ENCODE results near the gene GALNT18.

The GALNT18 gene

DNA sequence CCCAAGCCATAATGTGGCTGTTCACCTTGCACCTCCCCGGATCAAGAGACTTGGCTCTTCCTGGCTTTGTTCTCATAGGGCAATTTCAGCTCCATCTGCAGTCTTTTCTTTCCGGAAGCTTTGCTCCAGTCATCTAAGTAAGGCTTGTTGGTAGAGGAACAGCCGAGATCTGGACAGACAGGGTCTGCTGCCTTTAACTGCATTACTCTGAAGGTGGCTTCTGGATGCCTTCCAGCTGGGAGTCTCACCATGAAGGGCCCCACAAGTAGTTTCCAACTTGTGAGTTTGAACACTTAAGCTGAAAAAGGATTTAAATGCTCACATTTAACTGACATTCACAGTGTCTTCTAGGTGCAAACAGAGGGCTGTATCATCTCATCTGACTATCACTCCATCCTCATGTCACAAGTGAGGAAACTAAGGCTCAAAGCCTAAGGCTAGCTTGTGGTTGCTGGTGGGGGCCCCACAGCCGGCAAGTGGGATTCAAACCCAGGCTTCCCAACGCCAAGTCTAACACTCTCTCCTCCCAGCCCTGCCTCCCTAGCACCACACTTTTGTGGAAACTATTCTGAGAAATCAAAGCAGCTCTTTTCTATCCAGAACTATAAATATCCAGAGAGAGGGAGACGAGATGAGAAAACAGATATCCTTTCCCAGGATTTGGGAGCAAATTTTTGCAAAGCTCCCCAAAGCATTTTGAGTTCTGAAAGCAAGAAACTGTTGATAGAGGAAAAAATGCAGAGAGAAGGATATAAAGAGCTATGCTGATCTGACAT lies 58.4 kb downstream of the GALNT18 start:
- DNase-seq (ENCODE audit: low read depth) = no peak

- no peak for DNase-seq (ENCODE audit: low read depth)
These were observed 59.8 kb downstream of the GALNT18 start for GRCh38 chr11:11561991-11562390.

GRCh38 chr11:11558826-11559225 lies 63.0 kb downstream of the GALNT18 start:
- DNase-seq (ENCODE audit: low read depth) = no peak

GRCh38 chr11:11558396-11558795 lies 63.4 kb downstream of the GALNT18 start:
- DNase-seq (ENCODE audit: low read depth) = no peak

DNA sequence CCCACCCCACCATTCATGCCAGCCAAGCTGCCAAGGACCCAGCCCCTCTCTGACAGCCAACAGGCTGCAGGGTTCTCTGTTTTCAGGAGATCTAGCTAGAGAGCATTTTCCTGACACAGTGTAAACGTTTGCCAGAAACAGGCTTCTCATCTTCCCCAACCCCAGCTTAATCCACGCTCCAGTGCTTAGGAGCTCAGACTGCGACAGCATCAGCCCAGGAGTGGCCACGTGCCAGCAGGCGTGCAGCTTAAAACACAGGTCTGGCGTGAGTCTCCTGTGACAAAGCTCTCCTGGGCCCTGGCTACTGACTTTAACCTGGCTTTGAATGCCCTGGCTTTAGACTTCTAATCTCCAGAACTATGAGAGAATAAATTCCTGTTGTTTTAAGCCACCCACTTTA lies 66.6 kb downstream of the GALNT18 start:
- DNase-seq (ENCODE audit: low read depth) = no peak

GRCh38 chr11:11553573-11553972 lies 68.2 kb downstream of the GALNT18 start:
- no peak for DNase-seq (ENCODE audit: low read depth)

GRCh38 chr11:11552529-11553087 lies 69.2 kb downstream of the GALNT18 start:
- no peak for DNase-seq (ENCODE audit: low read depth)

DNA sequence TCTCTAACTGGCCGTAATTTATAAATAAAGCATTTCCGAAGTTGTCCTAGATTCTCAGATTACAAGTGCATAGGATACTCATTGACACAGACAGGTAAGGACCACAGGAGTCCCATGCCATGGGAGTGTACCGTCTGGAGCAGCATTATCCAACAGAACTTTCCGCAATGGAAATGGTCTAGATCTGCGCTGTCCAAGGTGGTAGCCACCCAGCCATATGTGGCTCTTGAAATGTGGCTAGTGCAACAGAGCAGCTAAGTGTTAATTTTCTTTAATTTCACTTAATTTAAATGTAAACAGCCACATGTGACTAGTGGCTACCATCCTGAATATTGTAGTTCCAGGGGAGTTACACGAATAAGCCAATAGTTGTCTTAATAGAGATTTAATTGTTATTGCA lies 71.3 kb downstream of the GALNT18 start:
- DNase-seq (ENCODE audit: low read depth) = no peak

DNA sequence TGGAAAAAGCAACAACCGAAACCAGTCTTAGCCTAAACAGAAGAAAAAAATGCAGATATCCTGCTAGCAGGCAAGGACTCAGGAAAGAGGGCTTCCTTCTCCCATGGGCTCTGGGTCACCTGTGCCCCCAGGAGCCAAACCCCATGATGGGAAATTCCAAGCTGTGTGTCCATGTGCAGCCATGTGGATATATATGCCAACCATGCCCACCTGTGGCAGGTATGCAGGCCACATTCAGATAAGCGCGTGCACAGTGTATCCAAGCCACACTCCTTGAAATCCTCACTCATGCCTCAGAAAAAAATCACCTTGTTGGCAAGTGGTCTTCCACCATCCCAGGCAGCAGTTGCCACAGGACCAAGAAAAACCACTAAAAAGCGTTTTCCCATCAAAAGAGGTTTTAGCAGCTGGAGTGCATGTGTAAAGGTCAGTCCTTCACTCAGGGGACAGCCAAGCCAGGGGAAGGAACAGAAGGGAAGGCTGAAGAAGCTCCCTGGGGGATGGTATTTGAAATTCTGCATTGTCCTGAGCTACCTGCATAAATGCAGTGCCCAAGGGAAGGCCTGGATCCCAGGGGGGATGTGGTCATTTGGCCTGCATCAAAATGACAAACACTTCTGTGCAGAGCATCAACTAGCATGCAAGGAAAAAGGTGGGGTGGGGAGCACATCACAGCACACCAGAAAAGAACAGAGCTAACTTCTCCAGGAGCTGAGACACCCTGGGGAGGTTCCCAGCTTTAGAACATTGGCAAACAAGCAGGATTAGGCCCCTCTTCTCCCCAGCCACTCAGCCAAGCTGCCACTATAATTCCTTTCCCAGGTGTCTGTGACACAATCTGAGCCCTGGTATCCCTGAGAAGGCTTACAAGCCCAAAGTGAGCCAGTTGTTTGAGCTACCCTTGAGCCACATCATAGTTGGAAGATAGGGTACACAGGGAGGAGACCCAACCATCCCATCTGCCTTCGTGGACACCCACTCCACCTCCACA lies 76.2 kb downstream of the GALNT18 start:
- DNase-seq (ENCODE audit: low read depth) = no peak

DNA sequence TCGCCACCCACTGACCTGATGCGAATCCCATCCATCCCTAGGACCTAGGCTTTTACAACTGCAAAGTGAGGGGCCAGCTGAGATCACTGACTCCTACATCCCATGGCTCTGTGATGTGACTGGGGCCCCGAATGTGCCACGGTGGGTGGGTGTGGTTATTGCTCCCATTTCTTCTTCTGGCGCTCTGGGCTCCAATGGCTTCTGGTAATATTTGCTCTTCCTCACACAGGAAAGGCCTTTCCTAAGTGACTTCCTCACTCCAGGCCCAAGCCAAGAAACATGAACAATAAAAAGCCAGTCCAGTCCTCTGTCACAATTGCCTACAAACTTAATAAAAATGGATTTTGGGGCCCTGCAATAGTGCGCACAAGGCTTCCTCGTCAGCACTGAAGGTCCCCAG lies 78.1 kb downstream of the GALNT18 start:
- no peak for DNase-seq (ENCODE audit: low read depth)

GRCh38 chr11:11540157-11540556 lies 81.6 kb downstream of the GALNT18 start:
- no peak for DNase-seq (ENCODE audit: low read depth)

GRCh38 chr11:11538277-11538960 lies 83.4 kb downstream of the GALNT18 start:
- no peak for DNase-seq (ENCODE audit: low read depth)

- no peak for DNase-seq (ENCODE audit: low read depth)
These were observed 83.9 kb downstream of the GALNT18 start for GRCh38 chr11:11537871-11538270.

- DNase-seq (ENCODE audit: low read depth) = no peak
These were observed 84.4 kb downstream of the GALNT18 start for GRCh38 chr11:11537372-11537771.

- no peak for DNase-seq (ENCODE audit: low read depth)
These were observed 85.2 kb downstream of the GALNT18 start for GRCh38 chr11:11536650-11537049.

- no peak for DNase-seq (ENCODE audit: low read depth)
These were observed 86.2 kb downstream of the GALNT18 start for GRCh38 chr11:11535611-11536010.

GRCh38 chr11:11534981-11535380 lies 86.8 kb downstream of the GALNT18 start:
- DNase-seq (ENCODE audit: low read depth) = no peak

DNA sequence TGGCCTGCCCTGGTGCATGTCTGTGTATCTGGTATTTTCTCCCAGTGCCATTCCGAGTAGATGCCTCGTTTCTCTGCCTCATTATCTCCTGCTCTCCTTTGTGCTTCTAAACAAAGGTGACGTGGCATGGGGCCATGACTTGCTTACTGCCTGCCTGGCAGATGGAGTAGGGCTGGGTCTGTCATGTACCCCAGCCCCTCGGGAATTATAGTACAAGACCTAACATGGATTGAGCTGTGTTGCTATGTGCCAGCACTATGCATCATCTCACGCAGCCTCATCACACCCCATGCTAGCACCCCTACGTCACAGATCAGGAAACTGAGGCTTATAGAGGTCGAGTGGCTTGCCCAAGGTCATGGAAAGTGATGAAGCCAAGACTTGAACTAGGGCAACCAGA lies 88.1 kb downstream of the GALNT18 start:
- no peak for DNase-seq (ENCODE audit: low read depth)

DNA sequence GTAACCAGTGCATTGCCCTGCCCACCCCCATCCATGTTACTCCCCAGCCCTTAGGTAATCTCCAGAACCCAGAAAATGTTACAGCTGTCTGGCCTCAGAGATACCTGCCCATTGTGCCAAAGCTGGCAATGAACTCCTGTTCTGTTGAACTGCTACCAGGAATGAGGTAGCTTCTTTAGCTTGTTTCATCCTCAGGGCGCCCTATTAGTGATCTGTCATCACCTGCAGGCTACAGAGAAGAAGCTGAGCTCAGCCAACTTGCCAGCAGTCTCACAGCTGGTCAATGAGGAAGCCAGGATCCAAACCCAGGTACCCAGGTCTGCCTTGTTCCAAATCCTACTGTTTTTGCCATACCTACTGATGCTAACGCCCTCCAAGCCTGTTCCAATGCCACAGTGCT lies 88.7 kb downstream of the GALNT18 start:
- no peak for DNase-seq (ENCODE audit: low read depth)

DNA sequence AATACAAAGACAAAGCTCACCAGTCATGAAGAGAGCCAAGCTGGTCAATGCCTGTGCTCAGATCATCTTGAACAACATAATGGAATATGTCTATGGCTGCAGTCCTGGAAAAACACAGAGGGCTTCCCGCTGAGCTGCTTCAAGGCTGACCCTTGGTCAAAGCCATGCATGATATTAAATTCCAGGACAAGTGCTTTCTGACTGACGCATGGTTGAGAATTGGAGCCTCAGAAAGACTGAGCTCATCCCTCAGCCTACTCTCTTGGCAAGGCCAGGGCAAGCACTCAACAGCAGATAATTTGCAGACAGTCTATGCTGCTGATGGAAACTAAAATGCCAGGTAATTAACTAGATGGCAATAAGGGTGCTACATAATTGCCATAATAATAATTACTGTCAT lies 89.2 kb downstream of the GALNT18 start:
- no peak for DNase-seq (ENCODE audit: low read depth)

DNA sequence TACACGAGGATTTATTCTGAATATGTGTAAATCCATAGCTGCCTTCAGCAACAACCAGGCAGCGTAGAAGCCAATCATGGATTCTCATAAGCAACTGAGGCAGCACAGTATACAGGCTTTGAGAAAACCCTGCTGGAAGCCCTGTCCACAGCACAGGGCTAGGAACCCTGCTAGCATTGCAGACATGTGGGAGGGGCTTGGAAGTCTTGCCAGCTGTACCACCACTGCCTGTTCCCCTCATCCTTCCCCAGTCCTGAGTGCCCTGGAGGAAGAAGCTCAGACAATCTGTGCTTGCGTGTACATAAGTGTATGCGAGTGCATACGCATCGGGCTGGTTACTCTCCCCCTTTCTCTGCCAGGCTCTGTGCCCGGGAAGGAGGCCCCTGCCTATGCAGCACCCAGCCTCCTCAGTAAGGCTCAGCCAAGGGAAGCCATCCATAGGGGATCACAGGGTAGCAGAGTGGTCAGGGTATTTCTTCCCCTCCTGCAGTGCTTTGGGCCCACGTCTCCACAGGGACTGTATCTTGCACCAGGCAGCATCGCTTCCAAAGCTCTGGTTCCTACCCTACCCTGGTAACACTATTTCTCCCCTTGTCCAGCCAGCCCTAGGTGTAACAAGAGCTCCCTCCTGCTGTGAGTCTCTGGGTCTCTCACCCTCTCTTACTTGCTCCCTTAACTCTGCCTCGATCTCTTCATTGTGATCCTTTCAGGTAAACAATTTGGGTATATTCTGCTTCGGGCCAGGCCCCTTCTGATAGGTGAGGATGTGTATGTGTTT lies 90.5 kb downstream of the GALNT18 start:
- DNase-seq (ENCODE audit: low read depth) = no peak
